ENCODE measurements around the gene PROB1. TPM values are rescaled to one million over a fixed set of nuclear protein-coding genes. Genes with fewer than 3 reads are reported as not detected.

The PROB1 gene
- total and polyA plus RNA-seq, 2 of the 13 experiments (the other 11 are each of a cell fraction or from before 2014, with no cell fraction given) = 0.69 to 1.1 TPM

- BruUV-seq (replicated peaks) = no TSS peak
- ATAC-seq (no peak), FAIRE-seq (no peak), DNase-seq (ENCODE audit: low spot score) (no peak)
- no peaks in the 10 kb centered on the region for H3K27me3 ChIP-seq (ENCODE audit: control insufficient read depth in 1 of 2, insufficient read depth in 2 of 2, low read length in 2 of 2)
- TF ChIP-seq ZNF614 (CRISPR knock-in tag; IDR thresholded peaks at IDR 0.05; ENCODE audit: borderline replicate concordance) (no peak), AGO2 (optimal IDR thresholded peaks at IDR 0.05; ENCODE audit: low read depth, low read length) (no peak), PBX3 (CRISPR knock-in tag; IDR thresholded peaks at IDR 0.05; ENCODE audit: borderline replicate concordance) (no peak), ZNF326 (CRISPR knock-in tag; IDR thresholded peaks at IDR 0.05; ENCODE audit: borderline replicate concordance) (no peak), TIGD3 (CRISPR knock-in tag; IDR thresholded peaks at IDR 0.05; ENCODE audit: borderline replicate concordance) (no peak), ATF7-NPFF (CRISPR knock-in tag; IDR thresholded peaks at IDR 0.05; ENCODE audit: low read depth) (no peak), ARNT2 (CRISPR knock-in tag; IDR thresholded peaks at IDR 0.05; ENCODE audit: low read depth) (no peak), ELF3 (CRISPR knock-in tag; IDR thresholded peaks at IDR 0.05) (no peak), ZNF275 (CRISPR knock-in tag; IDR thresholded peaks at IDR 0.05; ENCODE audit: borderline replicate concordance) (no peak), TRIM24 (CRISPR knock-in tag; IDR thresholded peaks at IDR 0.05) (no peak), WIZ (CRISPR knock-in tag; IDR thresholded peaks at IDR 0.05) (no peak), ZNF841 (CRISPR knock-in tag; IDR thresholded peaks at IDR 0.05; ENCODE audit: borderline replicate concordance) (no peak), DNMT1 (CRISPR knock-in tag; IDR thresholded peaks at IDR 0.05) (no peak), ZNF619 (CRISPR knock-in tag; IDR thresholded peaks at IDR 0.05) (no peak)
- in situ Hi-C loops (cut with HindIII; ENCODE audit: extremely low pct_ligation_motif_present, low pct_unique_long_range_greater_than_20kb) (no loop called here), intact Hi-C loops (cut with micrococcal nuclease; ENCODE audit: unreplicated experiment) (no loop called here)
- no peak overlapping the region for H3K4me2 ChIP-seq (ENCODE audit: low read depth, low read length)
- no peaks in the 10 kb centered on the region for H4K20me1 ChIP-seq (ENCODE audit: insufficient read depth, low read length)
- H2AFZ ChIP-seq (ENCODE audit: low read length) = no peak overlapping the region
- ChIA-PET POLR2A (no interaction called here), CTCF (ENCODE audit: low intra/inter-chr PET ratio, low total read pairs) (no interaction called here)
- no peak overlapping the region for H3K9ac ChIP-seq (ENCODE audit: insufficient read depth, low read depth, low read length)
- no peaks in the 10 kb centered on the region for H3K9me3 ChIP-seq (ENCODE audit: low read length)
- no peak overlapping the region for H3K27ac ChIP-seq (ENCODE audit: extremely low read length, insufficient read depth, low read length)
- H3K36me3 ChIP-seq (replicated peaks in 1 of 2; ENCODE audit: control insufficient read depth in 1 of 2, insufficient read depth in 2 of 2, low read length in 2 of 2) = no peaks in the 10 kb centered on the region; a peak in 1 of 5 replicates
- H3K4me3 ChIP-seq (replicated peaks in 1 of 3; ENCODE audit: insufficient read depth in 1 of 3, low read depth in 2 of 3, low read length in 3 of 3) = no peak overlapping the region
- WGBS (ENCODE audit: low lambda C conversion rate) = 88% methylated on average over 9 of the region's 9 CpGs
- no peaks in the 10 kb centered on the region for H3K79me2 ChIP-seq (ENCODE audit: insufficient read depth, low read length)
- peaks cover 37% of the 10 kb centered on the region for H3K4me1 ChIP-seq (ENCODE audit: insufficient read depth, low read length)
These were observed 19.8 kb upstream of the PROB1 start for GRCh38 chr5:139414581-139415130.
